Lower leg skin (tissue), 3 donors: ENCODE results near the gene DCDC2C.

ENCODE experiments used
- CTCF ChIP-seq, 3 donors: fragments of 450-650 bp; IDR thresholded peaks; one replicate each; pipeline ENCODE4 v1.5.1; 2016; ENCODE audit warnings: antibody characterized with exemption in 3 of 3, mild to moderate bottlenecking in 3 of 3, moderate library complexity in 2 of 3
- POLR2A ChIP-seq, 2 donors: fragments of 450-650 bp; IDR thresholded peaks; one replicate each; pipeline ENCODE4 v1.6.1; 2016 to 2017; ENCODE audit warnings: antibody characterized with exemption in 2 of 2, mild to moderate bottlenecking in 1 of 2, moderate library complexity in 1 of 2

- TF ChIP-seq CTCF (IDR thresholded peaks at IDR 0.05) (no peak), POLR2A (IDR thresholded peaks at IDR 0.05) (no peak)
Observed at GRCh38 chr2:3805201-3805939, 102.0 kb downstream of the DCDC2C start.
